ENCODE results near the gene ADCY7.

The ADCY7 gene

DNA sequence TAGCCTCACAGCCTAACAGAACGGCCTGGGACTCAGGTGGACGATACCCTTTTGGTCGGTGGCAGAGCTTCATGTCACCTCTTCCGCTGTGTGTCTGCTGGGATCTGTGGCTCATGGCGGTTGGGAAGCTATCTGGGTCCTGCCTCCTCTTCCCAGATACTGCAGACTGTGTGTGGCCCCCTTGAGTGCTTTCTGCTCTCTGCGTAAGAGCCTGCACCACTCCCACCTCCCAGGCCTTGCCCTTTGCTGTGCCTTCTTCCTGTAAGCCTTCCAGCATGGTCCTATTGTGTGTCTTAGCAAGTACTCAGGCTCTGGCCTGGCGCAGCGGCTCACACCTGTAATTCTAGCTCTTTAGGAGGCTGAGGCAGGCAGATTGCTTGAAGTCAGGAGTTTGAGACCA lies 17.5 kb upstream of the ADCY7 start:
- no peak for DNase-seq

DNA sequence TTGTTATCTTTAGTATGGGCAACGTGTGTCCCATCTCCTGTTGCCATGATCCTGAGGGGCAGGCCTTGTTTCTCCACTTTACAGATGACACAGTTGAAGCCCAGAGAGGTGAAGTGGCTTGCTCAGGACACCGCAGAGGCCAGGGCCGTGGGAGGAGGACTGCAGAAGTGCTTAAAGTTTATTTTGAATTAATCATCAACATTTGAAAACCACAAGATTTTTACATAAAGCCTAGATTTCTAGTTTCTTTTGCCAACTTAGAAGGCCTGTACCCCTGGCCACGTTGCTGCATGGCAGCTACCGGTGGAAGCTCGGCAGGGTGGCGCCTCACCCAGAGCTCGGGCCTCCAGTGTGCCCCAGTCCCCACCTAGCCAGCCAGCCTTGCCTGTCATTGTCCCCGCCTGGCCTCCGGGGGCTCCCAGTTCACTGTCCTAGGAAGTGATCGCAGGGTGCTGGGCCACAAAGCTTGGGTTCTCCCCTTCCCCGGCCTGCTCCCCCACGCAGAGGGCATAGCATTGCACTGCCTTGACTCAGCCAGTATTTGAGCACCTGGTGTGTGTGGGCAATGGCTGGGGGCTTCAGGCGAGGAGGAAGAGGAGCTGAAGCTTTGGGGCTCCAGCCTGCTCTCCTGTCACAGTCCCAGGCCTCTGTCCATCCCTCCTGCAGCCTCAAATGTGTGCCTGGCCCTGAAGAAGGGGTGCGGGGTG lies 14.8 kb upstream of the ADCY7 start:
- DNase-seq: no peak

DNA sequence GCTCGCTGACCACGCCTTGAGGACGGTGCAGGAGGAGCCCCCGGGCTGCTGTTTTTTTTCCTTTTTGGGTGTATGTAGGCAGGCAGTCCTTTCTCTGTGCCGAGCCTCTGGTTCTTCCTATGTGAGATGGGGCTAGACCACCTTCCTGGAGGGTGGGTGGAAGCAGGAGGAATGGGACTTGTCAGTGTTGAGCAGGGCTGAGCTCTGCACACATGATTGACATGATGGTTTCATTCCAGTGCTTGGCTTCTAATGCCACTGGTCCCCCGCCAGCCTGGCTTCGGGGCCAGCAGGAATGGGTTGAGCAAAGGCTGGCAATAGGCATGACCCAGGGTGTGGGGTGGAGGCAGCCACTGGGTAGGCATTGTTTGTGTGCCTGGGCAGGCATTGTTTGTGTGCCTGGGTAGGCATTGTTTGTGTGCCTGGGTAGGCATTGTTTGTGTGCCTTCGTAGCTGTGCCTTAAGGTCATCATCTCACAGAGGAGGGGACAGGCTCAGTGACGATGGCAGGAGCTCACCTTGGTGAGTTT lies 14.2 kb upstream of the ADCY7 start:
- DNase-seq: no peak

DNA sequence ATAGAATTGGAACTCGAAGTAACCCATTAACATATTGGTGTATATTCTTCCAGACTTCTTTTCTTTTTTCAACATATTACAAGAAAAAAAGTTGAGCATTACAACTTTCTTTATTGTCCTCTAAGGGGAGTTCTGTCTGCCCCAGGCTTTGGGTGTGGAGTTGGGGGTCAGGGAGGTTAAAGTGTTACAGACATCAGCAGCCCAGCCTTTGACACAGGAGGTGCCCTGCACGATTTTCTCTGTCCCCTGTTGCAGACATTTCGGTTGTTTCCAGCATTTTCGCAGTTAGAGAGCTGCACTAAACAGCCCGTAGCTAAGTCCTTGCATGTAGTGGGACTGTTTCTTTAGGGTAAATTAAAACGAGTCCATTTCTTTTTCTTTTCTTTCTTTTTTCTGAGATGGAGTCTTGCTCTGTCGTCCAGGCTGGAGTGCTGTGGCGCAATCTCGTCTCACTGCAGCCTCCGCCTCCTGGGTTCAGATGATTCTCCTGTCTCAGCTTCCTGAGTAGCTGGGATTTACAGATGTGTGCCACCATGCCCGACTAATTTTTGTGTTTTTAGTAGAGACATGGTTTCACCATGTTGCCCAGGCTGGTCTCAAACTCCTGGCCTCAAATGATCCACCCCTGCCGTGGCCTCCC lies 13.4 kb upstream of the ADCY7 start:
- DNase-seq: no peak

DNA sequence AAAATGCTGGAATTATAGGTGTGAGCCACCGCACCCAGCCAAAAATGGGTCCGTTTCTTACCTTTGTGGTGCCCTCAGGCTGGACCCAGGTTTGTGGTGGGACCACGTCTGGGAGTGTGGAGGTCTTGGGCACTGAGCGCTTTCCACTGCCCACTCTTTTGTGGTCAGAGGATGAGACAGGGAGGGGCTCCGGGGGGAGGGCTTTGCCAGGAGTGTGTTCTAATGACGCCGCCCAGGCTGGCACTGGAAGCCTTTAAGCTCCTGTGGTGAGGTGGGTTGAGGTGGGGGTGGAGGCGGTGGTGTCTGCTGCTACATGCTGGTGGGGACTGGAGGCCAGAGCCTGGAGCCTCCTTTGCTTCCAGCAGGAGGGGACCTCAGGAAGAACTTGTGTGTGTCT lies 12.8 kb upstream of the ADCY7 start:
- DNase-seq: no peak

DNA sequence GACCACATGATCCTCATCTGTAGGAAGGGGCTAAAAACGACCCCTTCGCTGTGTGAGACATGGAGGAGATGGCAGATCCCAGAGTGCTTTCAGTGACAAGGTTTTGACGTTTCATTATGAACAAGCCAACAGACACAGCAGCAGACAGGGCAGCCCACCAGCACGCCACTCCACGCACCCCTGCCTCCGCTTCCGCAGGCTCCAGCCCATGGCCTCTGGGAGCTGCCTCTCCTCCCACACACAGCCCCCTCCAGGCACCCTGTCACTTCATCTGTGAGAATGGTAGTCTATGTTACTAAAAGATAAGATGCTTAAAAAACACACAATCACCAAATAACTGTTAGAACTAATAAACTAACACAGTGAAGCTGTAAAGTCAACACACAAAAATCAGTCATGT lies 12.3 kb upstream of the ADCY7 start:
- no peak for DNase-seq

DNA sequence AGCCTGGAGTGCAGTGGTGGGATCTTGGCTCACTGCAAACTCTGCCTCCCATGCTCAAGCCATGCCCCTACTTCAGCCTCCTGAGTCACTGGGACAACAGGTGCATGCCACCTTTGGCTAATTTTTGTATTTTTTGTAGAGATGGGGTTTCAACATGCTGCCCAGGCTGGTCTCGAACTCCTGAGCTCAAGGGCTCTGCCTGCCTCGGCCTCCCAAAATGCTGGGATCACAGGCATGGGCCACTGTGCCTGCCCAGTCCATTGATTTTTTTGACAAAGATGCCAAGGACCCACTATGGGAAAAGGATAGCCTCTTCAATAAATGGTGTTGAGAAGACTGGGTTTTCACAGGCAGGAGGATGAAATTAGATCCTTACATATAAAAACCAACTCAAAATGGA lies 10.8 kb upstream of the ADCY7 start:
- no peak for DNase-seq

DNA sequence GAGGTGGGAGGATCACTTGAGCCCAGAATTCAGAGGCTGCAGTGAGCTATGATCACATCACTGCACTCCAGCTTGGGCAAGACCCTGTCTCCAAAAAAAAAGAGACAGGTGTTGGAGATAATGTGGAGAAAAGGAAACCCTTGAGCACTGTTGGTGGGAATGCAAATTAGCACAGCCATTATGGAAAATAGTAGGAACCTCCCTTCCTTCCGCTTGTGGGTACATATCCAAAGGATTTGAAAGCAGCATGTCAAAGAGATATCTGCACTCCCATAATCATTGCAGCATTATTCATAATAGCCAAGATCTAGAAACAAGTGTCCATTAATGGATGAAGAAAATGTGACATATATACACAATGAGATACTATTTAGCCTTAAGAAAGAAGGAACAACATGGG lies 9.7 kb upstream of the ADCY7 start:
- DNase-seq: no peak

DNA sequence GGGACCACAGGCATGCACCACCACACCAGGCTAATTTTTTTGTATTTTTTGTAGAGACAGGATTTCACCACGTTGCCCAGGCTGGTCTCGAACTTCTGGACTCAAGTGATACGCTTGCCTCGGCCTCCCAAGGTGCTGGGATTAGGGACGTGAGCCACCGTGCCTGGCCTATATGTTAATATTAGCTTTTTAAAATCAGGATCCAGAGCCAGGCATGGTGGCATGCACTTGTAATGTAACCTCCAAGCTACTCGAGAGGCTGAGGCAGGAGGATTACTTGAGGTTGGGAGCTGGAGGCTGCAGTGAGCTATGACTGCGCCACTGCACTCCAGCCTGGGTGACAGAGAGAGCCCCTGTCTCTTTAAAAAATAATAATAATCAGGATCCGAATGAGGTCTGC lies 8.5 kb upstream of the ADCY7 start:
- DNase-seq: no peak

DNA sequence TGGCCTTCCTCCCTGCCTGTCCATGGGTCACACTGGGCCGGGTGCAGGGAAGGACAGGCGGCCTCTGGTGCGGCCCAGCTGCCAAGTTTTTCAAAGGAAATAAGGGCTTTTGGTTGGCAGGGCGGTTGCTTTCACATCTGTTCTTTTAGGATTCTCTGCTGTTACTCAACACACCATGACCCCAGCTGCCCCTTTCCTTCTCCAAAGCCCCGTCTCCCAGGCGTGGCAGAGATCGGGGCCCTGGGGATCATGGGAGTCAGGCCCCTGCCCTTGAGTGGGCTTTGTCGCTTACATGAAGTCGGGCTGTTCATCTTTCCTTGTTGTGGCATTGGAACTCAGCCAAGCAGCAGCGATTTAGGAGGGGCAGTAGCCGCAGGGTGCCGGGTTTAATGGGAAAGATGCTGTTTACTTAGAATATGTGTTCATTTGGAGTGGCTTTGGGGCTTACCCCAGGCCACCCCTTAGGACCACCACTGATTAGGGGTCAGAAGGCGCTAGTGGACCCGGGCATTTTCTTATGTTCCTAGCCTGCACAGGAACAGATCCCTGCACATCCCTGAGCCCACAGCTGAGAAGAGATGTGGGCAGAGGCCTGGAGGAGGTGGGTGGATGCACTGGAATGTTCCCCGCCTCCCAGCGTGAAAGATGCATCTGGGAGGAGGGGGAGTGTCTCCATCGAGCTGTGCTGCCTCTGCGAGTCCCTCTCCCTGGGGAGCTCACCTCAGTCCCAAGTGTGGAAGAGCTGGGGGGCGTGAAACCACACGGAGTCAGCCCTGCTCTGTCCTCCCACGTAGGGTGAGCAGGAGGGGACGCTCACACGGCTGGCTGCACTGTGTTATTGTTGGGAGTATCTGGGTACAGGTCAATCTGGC lies 6.8 kb upstream of the ADCY7 start:
- peak in 2 of 14 donors; percentile 32 to 50 for DNase-seq

DNA sequence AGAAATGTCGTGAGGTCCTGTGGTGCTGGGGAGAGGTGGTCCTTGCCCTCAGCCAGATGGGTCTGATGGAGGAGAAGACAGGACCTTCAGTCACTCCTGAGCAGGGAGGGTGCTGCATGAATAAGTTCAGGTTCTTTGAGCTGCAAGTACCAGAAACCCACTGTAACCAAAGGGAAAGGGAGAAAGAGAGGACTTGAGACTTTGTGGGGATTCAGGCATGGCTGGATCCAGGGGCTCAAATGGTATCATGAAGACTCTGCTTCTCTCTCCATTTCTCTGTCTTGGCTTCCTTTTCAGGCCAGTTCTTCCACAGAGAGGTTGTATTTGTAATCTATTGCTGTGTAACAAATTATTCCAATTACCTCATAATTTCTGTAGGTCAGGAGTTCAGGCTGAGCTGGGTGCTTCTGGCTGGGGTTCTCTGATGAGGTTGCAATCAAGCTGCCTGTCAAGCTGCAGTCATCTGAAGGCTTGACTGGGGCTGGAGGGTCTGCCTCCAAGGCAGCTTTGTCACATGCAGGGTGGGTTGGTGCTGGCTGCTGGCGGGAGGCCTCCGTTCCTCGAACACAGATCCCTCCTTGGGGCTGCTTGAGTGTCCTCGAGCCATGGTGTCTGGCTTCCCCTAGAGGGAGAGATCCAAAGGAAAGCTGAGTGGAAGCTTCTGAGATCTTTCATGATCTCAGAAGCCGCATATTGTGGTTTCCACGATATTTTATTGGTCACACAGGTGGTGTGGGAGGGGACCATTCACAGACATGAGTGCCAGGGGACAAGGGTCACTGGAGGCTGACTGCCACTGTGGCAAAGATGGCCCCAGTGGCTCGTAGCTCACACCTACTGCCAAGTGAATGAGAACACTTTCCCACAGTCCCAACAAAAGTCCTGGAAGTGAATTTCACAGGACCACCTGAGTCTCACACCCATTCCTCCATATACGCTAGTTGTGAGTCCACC lies 5.9 kb upstream of the ADCY7 start:
- DNase-seq: no peak

DNA sequence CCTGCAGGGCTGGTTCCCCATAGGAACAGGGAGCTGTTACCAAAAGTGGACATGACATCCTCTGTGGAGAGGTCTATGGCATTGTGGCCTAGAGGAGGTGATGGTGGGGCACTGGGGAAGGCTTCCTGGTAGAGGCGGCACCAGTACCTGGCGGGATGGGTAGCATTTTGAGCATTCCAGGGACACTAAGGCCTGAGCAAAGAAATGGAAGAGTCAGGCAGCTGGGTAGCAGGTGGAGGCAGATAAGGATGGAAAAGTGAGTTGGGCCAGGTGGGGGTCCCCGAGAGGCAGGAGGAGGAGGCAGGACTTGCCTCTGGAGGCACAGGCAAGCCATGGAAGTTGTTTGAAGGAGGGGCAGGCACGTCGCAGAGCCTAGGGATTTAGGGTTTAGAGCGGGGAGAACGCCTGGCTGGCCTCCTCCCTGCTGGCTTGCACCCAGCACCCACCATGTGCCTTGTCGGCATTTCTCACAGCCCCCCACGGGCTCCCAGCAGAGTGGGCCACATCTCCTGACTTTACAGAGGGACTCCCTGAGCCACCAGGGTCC lies 5.1 kb upstream of the ADCY7 start:
- DNase-seq: no peak

DNA sequence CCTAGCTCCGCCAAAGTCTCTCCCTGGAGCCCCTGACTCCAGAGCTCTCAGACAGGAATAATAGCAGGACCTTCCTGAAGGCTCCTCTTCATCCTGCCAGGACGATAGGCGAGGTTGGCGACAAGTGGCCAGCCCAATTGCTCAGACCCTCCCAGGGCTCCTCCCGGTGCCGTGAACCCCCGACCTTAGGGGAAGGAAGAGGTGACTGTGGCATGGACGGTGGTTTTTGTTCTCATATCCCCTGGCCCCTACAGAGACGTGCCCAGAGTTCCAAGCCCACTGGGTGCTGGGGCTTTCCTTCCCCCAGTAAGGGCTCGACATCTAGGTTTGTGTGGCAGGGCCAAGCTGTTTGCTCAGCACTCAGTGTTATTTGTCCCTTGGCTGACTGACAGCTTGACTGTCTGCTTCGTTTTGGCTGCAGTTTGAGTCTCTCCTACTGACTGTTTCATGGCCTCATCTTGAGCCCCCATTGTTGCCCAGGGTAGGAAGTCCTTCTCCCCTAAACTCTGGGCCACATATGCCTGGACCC lies 4.6 kb upstream of the ADCY7 start:
- no peak for DNase-seq

DNA sequence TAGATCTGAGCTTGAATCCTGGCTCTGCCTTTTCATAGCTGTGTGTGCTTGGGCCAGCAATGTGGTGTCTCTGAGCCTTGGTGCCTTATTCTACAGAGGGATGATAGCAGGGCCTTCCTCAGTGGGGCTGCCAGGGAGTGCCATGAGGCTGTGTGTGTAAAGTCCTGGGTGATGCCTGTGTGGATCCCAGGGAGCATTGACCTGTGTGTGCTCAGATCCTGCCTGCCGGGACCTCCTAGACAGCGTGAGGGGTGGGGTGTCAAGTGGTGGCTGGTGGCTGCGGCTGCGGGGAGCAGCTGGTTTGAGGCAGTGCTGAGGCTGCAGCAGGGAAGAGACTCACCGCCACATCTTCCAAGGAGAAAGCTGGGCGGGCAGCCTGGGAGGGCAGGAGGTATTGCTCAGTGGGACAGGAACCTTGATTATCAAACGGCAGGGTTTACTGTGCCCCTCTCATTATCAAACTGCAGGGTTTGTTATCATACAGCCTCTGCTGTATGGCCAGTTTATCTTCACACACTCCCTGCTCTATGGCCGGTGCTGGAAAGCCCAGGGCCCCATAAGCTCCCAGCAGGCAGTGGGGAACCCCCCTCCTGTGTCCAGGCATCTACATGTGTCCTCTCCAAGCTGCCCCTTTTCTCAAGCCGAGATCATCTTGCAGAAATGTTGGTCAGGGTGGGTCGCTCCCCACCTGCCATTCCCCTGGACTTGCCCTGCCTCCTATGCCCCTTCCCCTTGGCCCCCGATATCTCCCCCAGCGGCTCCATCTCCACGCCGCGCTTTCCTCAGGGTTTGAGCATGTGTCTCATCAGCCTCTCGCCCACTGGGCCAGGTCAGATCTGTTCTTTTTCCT lies 3.1 kb upstream of the ADCY7 start:
- DNase-seq: no peak

DNA sequence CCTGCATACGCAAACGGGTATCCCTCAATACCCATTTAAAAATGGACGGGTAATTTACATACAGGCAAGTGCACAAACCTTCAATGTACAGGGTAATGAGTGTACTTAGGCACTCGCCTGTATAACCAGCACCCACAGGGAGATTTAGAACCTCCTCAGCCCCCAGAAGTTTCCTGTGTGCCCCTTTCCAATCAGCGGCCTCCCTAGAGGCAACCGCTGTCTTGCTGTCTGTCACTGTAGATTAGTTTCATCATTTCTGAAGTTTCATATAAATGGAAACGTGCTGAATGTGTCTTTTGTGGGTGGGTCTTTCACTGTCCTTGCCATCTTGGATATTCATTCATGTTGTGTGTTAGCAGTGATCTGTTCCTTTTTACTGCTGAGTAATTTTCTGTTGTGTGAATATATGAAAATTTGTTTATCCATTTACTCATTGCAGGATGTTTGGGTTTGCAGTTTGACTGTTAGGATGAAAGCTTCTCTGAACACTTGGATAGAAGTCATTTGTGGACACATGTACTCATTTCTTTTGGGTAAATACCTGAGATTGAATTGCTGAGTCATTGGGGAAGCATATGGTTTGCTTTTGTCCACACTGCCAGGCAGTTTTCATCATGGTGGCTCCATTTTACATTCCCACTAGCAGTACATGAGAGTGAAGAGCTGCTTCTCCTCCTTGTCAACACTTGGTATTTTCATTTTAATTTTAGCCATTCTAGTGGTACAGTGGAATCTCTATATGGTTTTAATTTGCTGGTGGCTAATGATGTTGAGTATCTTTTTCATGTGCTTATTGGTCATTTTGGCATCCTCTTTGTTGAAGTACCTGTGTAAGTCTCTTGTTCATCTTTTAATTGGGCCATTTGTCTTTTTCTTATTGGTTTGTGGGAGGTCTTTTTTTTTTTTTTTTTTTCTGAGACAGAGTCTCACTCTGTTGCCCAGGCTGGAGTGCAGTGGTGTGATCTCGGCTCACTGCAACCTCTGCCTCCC lies 2.1 kb upstream of the ADCY7 start:
- DNase-seq: no peak

DNA sequence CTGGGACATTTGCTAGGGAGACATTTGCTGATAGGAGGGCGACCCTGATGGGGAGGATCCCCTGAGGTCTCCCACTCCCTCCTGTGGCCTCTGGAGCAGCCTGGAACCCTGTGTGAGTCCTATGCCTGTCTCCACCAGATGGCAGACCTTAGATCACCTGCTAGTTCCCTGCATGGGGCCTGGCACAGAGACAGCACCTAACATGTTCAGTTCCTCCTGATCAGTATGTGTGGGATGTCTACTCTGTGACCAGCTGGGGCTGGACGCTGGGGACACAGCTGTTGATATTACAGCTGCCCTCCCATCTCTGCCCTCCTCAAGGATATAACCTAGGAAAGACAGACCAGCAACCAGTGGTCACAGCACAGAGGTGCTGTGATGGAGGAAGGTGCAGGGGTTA lies 1.1 kb upstream of the ADCY7 start:
- no peak for DNase-seq

DNA sequence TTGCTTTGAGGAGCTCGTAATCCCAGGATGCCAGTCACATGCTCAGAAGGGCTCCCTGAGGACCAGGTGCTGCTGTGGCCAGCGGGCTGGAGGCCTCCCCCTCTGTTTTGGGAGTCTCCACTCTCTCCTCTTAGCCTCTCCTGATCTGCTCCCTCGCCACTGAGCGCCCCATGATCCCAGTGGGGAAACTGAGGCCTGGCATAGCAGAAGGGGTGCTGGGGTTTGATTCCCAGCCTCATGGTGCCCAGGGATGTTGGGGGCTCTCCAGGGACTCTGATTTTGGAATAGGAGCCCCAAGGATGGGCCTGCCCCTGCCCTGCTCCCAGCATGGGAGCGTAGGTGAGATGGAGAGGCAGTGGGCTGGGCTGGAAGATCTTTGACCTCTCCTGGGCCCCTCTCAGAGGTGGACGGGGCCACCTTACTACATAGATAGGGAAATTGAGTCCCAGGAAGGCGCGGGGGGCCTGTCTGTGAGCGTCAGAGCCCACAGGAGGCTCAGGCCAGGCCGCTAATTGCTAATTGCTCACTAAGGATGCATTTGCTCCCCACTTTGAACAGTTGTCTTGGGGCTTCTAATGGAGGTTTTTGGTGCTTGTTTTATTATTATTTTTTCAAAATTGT lies 525 bp upstream of the ADCY7 start:
- no peak for DNase-seq

DNA sequence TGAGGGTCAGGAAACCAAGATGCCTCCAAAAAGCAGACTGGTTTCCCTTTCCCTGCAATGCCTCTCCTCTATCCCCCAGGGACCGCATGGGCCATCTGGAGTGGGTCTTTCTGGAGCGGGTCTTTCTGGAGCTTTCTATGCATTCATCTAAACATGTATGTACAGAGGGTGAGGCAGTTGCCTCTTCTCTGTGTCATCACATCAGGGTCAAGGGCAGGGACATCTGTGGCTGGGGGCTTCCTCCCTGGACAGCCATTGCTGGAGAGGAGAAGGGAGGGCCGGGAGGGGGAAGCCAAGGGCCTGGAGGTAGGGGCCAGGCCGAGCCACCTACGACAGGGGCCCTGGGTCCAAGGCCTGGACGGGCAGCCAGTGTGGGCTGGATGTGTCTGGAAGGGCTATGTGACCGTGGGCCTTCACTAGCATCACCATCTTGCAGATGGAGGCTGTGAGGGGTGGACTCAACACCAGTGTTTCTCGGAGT lies 840 bp downstream of the ADCY7 start:
- DNase-seq: no peak

DNA sequence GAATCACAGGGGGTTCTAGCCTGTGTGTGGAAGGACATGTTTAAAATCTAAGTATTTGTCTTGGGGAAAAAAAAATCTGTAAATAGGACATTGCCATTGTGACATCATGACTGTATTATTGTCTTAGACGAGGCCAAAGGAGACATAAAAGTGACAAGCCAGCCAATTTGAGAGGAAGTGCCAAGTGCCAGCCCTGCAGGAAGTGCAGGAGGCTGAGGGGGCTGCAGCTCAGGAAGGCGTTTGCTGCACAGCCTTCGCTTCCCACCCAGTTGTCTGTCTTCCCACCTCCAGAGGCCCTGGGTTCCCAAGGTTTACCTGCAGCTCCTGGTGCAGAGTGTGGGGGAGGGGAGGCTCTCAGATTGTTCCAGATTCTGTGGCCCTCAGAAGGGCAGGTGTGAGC lies 1.3 kb downstream of the ADCY7 start:
- no peak for DNase-seq
